Astrocyte (in vitro differentiated cells and primary cell): ENCODE data around the gene MISP. TPM values are rescaled to one million over a fixed set of nuclear protein-coding genes. Genes with fewer than 3 reads are reported as not detected.

Experiments used
- DNase-seq: peaks from one replicate; pipeline ENCODE4 v3.0.0-alpha.2; 2010; ENCODE audit warnings: low read depth
- FAIRE-seq: peaks from 2 replicates; lab custom pipeline; 2011; peaks lifted over from hg19 to GRCh38; lab: Jason Lieb, UNC
- H2AFZ ChIP-seq: 2 replicates; pipeline ENCODE4 v1.6.0; 2012; ENCODE audit warnings: low read depth, low read length, inconsistent platforms
- H3K27ac ChIP-seq: 2 replicates; pipeline ENCODE4 v1.5.1; 2011; ENCODE audit warnings: low read depth, low read length, inconsistent platforms
- H3K27me3 ChIP-seq: 2 replicates; pipeline ENCODE4 v1.6.0; 2011; ENCODE audit warnings: low read length, inconsistent platforms; ENCODE audit not compliant: insufficient read depth
- H3K36me3 ChIP-seq: 2 replicates; pipeline ENCODE4 v1.5.1; 2011; ENCODE audit warnings: low read length, inconsistent platforms; ENCODE audit not compliant: insufficient read depth
- H3K4me1 ChIP-seq: 2 replicates; pipeline ENCODE4 v1.5.1; 2011; ENCODE audit warnings: low read length, inconsistent platforms; ENCODE audit not compliant: insufficient read depth
- H3K4me2 ChIP-seq: 2 replicates; pipeline ENCODE4 v1.6.0; 2012; ENCODE audit warnings: low read length, inconsistent platforms
- H3K4me3 ChIP-seq: 2 replicates; pipeline ENCODE4 v1.5.1; 2011; ENCODE audit warnings: low read depth, mild to moderate bottlenecking, low read length, inconsistent platforms; ENCODE audit not compliant: insufficient read depth
- H3K79me2 ChIP-seq: 2 replicates; pipeline ENCODE4 v1.6.0; 2012; ENCODE audit warnings: mild to moderate bottlenecking, low read length, inconsistent platforms; ENCODE audit not compliant: insufficient read depth
- H3K9ac ChIP-seq: 2 replicates; pipeline ENCODE4 v1.6.0; 2012; ENCODE audit warnings: mild to moderate bottlenecking, low read length, inconsistent platforms
- H3K9me3 ChIP-seq: 2 replicates; pipeline ENCODE4 v1.5.1; 2012; ENCODE audit warnings: low read depth, mild to moderate bottlenecking, low read length, inconsistent platforms; ENCODE audit not compliant: insufficient read depth
- H4K20me1 ChIP-seq: 2 replicates; pipeline ENCODE4 v1.6.0; 2012; ENCODE audit warnings: low read length, inconsistent platforms; ENCODE audit not compliant: insufficient read depth
- H3K27ac Mint-ChIP-seq: one replicate; pipeline ENCODE4 v1.8.0; 2021; ENCODE audit warnings: mild to moderate bottlenecking, mixed read lengths; ENCODE audit not compliant: unreplicated experiment
- H3K27me3 Mint-ChIP-seq: one replicate; pipeline ENCODE4 v1.8.0; 2021; ENCODE audit warnings: low read depth, mixed read lengths; ENCODE audit not compliant: unreplicated experiment
- H3K36me3 Mint-ChIP-seq: one replicate; pipeline ENCODE4 v1.8.0; 2021; ENCODE audit warnings: low read depth, mixed read lengths; ENCODE audit not compliant: unreplicated experiment
- H3K4me1 Mint-ChIP-seq: one replicate; pipeline ENCODE4 v1.8.0; 2021; ENCODE audit warnings: low read depth, mixed read lengths; ENCODE audit not compliant: unreplicated experiment
- H3K4me3 Mint-ChIP-seq: one replicate; pipeline ENCODE4 v1.8.0; 2021; ENCODE audit warnings: mild to moderate bottlenecking, moderate library complexity, mixed read lengths; ENCODE audit not compliant: unreplicated experiment
- H3K9me3 Mint-ChIP-seq: one replicate; pipeline ENCODE4 v1.8.0; 2021; ENCODE audit warnings: mild to moderate bottlenecking, mixed read lengths; ENCODE audit not compliant: unreplicated experiment
- CTCF ChIP-seq: IDR thresholded peaks from 2 replicates; pipeline ENCODE4 v1.5.1; 2011; ENCODE audit warnings: low read depth, mild to moderate bottlenecking, inconsistent platforms, low read length, moderate library complexity; ENCODE audit not compliant: insufficient read depth
- EZH2 ChIP-seq: IDR thresholded peaks from 2 replicates; pipeline ENCODE4 v1.6.1; 2012; ENCODE audit warnings: mild to moderate bottlenecking, low read length, inconsistent platforms; ENCODE audit not compliant: insufficient read depth
- total RNA-seq: library from RNA; stranded (reverse); gene quantifications from 2 replicates; pipeline ENCODE4 v1.2.1, GENCODE V29; 2021

Gene MISP
- total RNA-seq, 1 donor from 2014 or later: 0.43 TPM

GRCh38 chr19:752652-753517, 2.0 kb downstream of the MISP start:
- H2AFZ ChIP-seq: no peak overlapping the region
- Mint-ChIP-seq H3K36me3 (peaks cover 2% of the 10 kb centered on the region), H3K9me3 (peaks cover 16% of the 10 kb centered on the region), H3K4me1 (peaks cover 1% of the 10 kb centered on the region), H3K27ac (peak overlapping the region; percentile 47), H3K27me3 (no peaks in the 10 kb centered on the region), H3K4me3 (peak overlapping the region; percentile 42)
- H3K27ac ChIP-seq: peak overlapping the region; percentile 94
- peaks cover 2% of the 10 kb centered on the region for H3K9me3 ChIP-seq
- no peaks in the 10 kb centered on the region for H3K27me3 ChIP-seq
- peak overlapping the region; percentile 58 for H3K4me2 ChIP-seq
- H3K79me2 ChIP-seq: no peaks in the 10 kb centered on the region
- FAIRE-seq: no peak
- peak overlapping the region; percentile 7 for H3K4me3 ChIP-seq
- no peaks in the 10 kb centered on the region for H4K20me1 ChIP-seq
- peaks cover 22% of the 10 kb centered on the region for H3K4me1 ChIP-seq
- DNase-seq: peak; percentile 79
- no peaks in the 10 kb centered on the region for H3K36me3 ChIP-seq
- TF ChIP-seq EZH2 (no peak), CTCF (no peak)
- H3K9ac ChIP-seq: peak overlapping the region; percentile 77

GRCh38 chr19:754530-754929, 3.6 kb downstream of the MISP start:
- Histone ChIP-seq H3K4me2 (no peak overlapping the region), H3K4me1 (peaks cover 22% of the 10 kb centered on the region), H2AFZ (no peak overlapping the region), H3K9ac (no peak overlapping the region), H3K27ac (no peak overlapping the region), H3K27me3 (no peaks in the 10 kb centered on the region), H3K9me3 (peaks cover 6% of the 10 kb centered on the region), H3K4me3 (no peak overlapping the region), H4K20me1 (no peaks in the 10 kb centered on the region), H3K36me3 (no peaks in the 10 kb centered on the region), H3K79me2 (no peaks in the 10 kb centered on the region)
- no peak for TF ChIP-seq CTCF
- TF ChIP-seq EZH2: no peak
- H3K36me3 Mint-ChIP-seq: peaks cover 4% of the 10 kb centered on the region
- H3K4me1 Mint-ChIP-seq: peaks cover 1% of the 10 kb centered on the region
- no peak overlapping the region for H3K4me3 Mint-ChIP-seq
- peaks cover 15% of the 10 kb centered on the region for H3K9me3 Mint-ChIP-seq
- FAIRE-seq (no peak), DNase-seq (no peak)
- no peak overlapping the region for H3K27ac Mint-ChIP-seq
- peaks cover 1% of the 10 kb centered on the region for H3K27me3 Mint-ChIP-seq

GRCh38 chr19:755063-755462, 4.2 kb downstream of the MISP start:
- no peak for DNase-seq
- H3K9ac ChIP-seq: no peak overlapping the region
- H3K4me3 Mint-ChIP-seq: no peak overlapping the region

More at GRCh38 chr19:755063-755462, 4.2 kb downstream of the MISP start:
- no peak overlapping the region for H3K4me3 ChIP-seq
- H2AFZ ChIP-seq: no peak overlapping the region
- TF ChIP-seq EZH2: no peak
- TF ChIP-seq CTCF: no peak
- no peaks in the 10 kb centered on the region for H4K20me1 ChIP-seq
- no peaks in the 10 kb centered on the region for H3K36me3 ChIP-seq
- FAIRE-seq: no peak
- H3K27me3 ChIP-seq: no peaks in the 10 kb centered on the region
- H3K27ac Mint-ChIP-seq: no peak overlapping the region
- peaks cover 22% of the 10 kb centered on the region for H3K4me1 ChIP-seq
- peaks cover 6% of the 10 kb centered on the region for H3K9me3 ChIP-seq
- H3K79me2 ChIP-seq: no peaks in the 10 kb centered on the region
- peaks cover 4% of the 10 kb centered on the region for H3K36me3 Mint-ChIP-seq
- H3K27me3 Mint-ChIP-seq: peaks cover 4% of the 10 kb centered on the region
- peaks cover 1% of the 10 kb centered on the region for H3K4me1 Mint-ChIP-seq
- H3K4me2 ChIP-seq: no peak overlapping the region
- peaks cover 20% of the 10 kb centered on the region for H3K9me3 Mint-ChIP-seq
- H3K27ac ChIP-seq: no peak overlapping the region
